Choroid plexus epithelial cell (primary cell): ENCODE measurements around the gene MAD1L1.
A peak's percentile ranks its signal among the peaks of the same experiment; 100 is the strongest.

Experiments used
- DNase-seq: peaks from one replicate; pipeline ENCODE4 v3.0.0-alpha.2; 2010; ENCODE audit warnings: low read depth
- H3K4me3 ChIP-seq: 2 replicates; pipeline ENCODE4 v1.5.1; 2011; ENCODE audit warnings: low read depth, mild to moderate bottlenecking, control low read depth, low read length, moderate library complexity
- TF ChIP-seq, protein P1 (sequence below): conservative IDR thresholded peaks from 2 replicates; pipeline ENCODE4 v1.5.1; 2011; ENCODE audit warnings: low read depth, mild to moderate bottlenecking, control low read depth, inconsistent platforms, low read length, moderate library complexity

Gene MAD1L1

DNA sequence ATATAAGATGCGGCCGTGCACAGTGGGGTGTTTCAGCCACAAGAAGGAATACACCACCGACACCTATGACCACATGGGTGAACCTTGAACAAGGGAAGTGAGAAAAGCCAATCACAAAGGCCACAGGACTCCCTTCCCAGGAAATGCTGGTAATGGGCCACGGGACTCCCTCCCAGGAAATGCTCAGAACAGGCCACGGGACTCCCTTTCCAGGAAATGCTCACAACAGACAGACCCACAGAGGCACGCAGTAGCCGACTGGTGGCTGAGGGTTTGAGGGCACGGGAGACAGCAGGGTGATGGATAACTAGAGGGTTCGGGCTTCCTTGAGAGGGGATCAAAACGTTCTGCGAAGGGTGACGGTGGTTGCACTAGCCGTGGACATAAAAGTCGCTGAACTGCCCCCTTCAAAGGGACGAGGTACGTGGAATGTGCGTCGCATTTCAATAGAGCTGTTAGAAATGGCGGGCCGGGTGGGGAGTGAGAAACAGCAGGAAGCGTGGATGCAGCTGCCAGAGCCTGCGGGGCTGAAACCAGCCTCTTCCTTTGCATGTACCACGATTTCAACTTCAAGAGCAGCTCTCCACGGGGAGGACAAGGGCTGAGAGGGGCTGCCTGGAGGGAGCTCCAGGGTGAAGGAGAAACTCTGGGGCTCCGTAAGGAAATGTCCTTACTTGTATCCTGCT lies 288.7 kb downstream of the MAD1L1 start:
- H3K4me3 ChIP-seq: no peak overlapping the region
- TF ChIP-seq, protein P1, sequence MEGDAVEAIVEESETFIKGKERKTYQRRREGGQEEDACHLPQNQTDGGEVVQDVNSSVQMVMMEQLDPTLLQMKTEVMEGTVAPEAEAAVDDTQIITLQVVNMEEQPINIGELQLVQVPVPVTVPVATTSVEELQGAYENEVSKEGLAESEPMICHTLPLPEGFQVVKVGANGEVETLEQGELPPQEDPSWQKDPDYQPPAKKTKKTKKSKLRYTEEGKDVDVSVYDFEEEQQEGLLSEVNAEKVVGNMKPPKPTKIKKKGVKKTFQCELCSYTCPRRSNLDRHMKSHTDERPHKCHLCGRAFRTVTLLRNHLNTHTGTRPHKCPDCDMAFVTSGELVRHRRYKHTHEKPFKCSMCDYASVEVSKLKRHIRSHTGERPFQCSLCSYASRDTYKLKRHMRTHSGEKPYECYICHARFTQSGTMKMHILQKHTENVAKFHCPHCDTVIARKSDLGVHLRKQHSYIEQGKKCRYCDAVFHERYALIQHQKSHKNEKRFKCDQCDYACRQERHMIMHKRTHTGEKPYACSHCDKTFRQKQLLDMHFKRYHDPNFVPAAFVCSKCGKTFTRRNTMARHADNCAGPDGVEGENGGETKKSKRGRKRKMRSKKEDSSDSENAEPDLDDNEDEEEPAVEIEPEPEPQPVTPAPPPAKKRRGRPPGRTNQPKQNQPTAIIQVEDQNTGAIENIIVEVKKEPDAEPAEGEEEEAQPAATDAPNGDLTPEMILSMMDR: no peak
- DNase-seq: peak; percentile 26

DNA sequence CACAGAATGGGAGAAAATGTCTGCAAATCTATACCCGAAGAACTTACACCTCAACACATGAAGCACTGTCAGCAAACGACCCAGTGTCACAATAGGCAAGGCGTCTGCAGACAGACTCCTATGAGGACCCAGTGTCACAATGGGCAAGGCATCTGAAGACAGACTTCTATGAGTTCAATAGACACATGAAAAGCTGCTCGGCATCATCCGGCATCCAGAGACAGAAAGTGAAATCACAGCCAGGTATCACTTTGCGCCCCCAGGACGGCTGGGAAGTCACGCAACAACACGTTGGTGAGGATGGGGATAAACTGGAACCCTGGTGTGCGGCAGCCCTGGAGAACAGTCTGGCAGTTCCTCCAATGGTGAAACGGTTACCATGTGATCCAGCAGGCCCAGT lies 289.4 kb downstream of the MAD1L1 start:
- no peak overlapping the region for H3K4me3 ChIP-seq
- TF ChIP-seq, protein P1: no peak
- DNase-seq: no peak

DNA sequence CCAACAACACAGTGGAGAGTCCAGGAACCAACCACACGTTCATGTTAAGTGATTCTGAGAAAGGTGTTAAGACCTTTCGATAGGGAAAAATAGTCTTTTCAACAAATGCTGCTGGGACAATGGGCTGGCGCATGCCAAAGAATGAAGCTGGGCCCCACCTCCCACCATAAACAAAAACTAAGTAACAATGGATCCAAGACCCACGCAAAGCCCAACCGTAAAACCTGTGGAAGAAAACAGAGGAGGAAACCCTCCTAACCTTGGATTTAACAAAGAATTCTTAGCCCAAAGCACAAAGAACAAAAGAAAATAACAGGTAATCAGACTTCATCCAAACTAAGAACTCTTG lies 289.8 kb downstream of the MAD1L1 start:
- DNase-seq: no peak
- TF ChIP-seq, protein P1: no peak
- no peak overlapping the region for H3K4me3 ChIP-seq

DNA sequence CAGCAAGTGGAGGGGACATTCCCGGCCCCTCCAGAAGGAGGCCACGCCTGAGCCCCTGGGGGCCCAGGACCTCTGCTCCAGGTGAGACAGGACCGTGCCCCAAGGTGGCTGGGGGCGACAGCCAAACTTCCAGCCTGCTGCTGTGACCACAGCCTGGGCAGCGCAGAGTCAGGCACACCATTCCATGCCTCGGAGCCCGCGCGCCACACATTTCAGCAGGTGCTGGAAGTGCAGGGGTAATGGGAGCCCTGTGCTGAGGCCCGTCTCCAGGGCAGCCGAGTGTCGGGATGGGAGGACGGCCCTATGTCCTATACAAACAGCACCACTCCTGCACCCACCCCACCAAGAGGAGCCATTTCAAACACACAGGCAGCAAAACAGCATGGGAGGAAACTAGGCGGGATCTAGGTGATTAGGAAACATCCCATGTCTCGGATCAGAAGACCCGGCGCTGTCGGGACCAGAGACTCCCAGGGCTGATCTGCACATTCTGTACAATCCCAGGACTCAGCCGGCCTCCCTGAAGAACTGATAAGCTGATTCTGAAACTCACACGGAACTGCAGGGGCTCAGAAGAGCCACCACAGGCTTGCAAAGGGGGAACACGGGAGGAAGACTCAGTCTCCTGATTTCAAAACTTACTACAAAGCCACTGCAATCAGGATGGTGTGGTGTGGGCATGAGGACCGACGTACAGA lies 290.4 kb downstream of the MAD1L1 start:
- H3K4me3 ChIP-seq: no peak overlapping the region
- peak; percentile 23 for DNase-seq
- TF ChIP-seq, protein P1: no peak

DNA sequence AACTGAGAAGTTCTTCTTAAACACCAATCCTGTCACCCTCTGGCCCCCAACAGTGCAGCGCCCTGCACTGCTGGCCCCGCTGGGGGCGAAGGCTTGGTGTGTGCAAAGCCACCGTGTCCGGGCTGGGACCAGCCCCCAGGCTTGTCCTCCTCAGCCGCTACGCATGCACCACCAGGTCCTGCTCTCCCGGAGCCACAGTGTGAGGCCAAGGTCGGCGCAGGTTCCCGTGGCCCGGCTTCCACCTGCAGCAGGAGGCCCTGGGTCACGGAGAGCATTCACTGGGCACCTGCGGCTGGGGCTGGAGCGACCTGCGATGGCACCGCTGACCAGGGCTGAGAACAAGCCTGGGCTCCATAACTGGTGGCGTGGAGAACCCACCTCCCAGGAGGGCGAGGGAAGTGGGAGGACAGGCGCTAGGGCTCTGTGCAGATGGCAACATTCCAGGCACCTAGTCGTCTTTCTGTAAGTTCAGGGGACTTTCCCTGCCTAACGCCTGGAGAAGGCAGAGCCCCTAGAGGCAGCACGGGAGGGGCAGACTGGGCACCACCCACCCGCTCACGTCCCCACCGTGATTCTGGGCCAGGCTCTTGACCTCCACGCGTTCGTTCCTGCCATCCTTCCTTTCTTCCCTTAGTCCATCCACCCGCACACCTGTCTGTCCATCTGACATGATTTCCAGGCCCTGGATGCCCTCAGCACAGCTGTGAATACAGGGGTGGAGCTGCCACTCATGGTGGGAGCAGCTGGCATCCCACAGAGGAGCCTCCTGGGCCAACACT lies 291.1 kb downstream of the MAD1L1 start:
- TF ChIP-seq, protein P1: no peak
- H3K4me3 ChIP-seq: no peak overlapping the region
- no peak for DNase-seq

DNA sequence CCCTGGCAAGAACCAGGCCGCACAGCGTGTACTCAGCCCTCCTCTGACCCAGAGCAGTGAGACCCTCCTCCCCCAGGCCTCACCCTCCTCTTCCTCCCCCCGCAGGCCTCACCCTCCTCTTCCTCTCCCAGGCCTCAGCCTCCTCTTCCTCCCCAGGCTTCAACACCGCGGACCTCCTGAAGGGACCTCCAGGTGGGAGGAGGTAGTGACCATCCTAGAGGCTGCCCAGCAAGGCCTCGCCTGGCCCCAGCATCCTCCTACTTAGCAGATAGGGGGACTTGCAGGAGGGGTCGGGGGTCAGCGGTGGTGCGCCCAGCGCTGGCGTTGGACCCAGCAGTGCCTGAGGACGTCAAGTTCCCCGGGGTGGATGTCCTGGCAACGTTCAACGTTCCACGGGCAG lies 291.9 kb downstream of the MAD1L1 start:
- no peak for DNase-seq
- no peak overlapping the region for H3K4me3 ChIP-seq
- TF ChIP-seq, protein P1: no peak

DNA sequence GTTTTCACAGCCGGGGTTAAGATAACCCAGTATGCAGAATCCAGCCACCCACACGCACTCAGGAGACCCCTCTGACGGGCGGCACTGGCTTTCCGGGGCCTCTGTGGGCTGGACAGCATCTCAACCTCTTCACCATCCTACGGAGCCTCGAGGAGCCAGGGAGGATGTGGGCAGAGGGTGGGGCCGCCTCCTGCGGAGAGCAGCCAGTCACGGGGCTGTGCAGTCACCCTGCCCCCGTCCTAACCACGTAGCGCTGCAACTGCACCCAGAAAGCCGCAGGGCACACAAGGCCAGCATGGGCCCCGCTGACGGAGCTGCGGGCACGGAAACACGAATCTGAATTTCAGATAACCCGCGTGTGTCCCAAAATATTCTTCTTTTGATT lies 292.4 kb downstream of the MAD1L1 start:
- no peak overlapping the region for H3K4me3 ChIP-seq
- peak; percentile 66 for DNase-seq
- TF ChIP-seq, protein P1: no peak
